GM10248 (cell line): ENCODE results near the gene ARGLU1.

Experiments
- CTCF ChIA-PET: fragments of 300-600 bp; sonication (Branson Sonifier 250); formaldehyde crosslinking; extraction: SDS; loops from one replicate; lab custom pipeline; 2021; ENCODE audit warnings: antibody characterized with exemption; lab: Yijun Ruan, JAX
- POLR2A ChIA-PET: fragments of 350-650 bp; sonication (Branson Sonifier 250); formaldehyde crosslinking; extraction: SDS; loops from one replicate; lab custom pipeline; 2020; ENCODE audit warnings: antibody characterized with exemption; lab: Yijun Ruan, JAX
- DNase-seq: peaks from one replicate; pipeline ENCODE4 v3.0.0; 2012; ENCODE audit errors: extremely low spot score
- CTCF ChIP-seq: IDR thresholded peaks from 2 replicates; pipeline ENCODE4 v1.5.1; 2012; ENCODE audit warnings: mild to moderate bottlenecking, low read depth; ENCODE audit errors: extremely low read depth, missing control alignments, control extremely low read depth

ARGLU1 gene

GRCh38 chr13:106498571-106498970 lies 69.4 kb downstream of the ARGLU1 start:
- TF ChIP-seq CTCF, result no peak
- ChIA-PET POLR2A (no interaction called here), CTCF (interaction anchor here (1.4 kb wide), 1 partner anchor 10 kb away, joined by 8 read pairs; no protein-coding TSS in a partner anchor)
- DNase-seq, result no peak

GRCh38 chr13:106498158-106498557 lies 69.8 kb downstream of the ARGLU1 start:
- POLR2A ChIA-PET, result no interaction called here
- TF ChIP-seq CTCF, result no peak
- CTCF ChIA-PET, result interaction anchor here (1.4 kb wide), 1 partner anchor 10 kb away, joined by 8 read pairs; no protein-coding TSS in a partner anchor
- no peak for DNase-seq

- no peak for DNase-seq
- no peak for TF ChIP-seq CTCF
- CTCF ChIA-PET, result interaction anchor here (1.4 kb wide), 1 partner anchor 9 kb away, joined by 8 read pairs; no protein-coding TSS in a partner anchor
- POLR2A ChIA-PET, result no interaction called here
Observed at GRCh38 chr13:106497079-106497478, 70.9 kb downstream of the ARGLU1 start.

GRCh38 chr13:106496072-106496997 lies 71.6 kb downstream of the ARGLU1 start:
- POLR2A ChIA-PET, result no interaction called here
- CTCF ChIA-PET, result no interaction called here
- no peak for TF ChIP-seq CTCF
- no peak for DNase-seq

- no peak for TF ChIP-seq CTCF
- ChIA-PET POLR2A (no interaction called here), CTCF (interaction anchor here (0.7 to 1.0 kb wide), 4 partner anchors 13 to 769 kb away, joined by 3 to 4 read pairs (median 3); no protein-coding TSS in a partner anchor)
- DNase-seq, result no peak
Observed at GRCh38 chr13:106494936-106495335, 73.0 kb downstream of the ARGLU1 start.

GRCh38 chr13:106494506-106494905 lies 73.4 kb downstream of the ARGLU1 start:
- TF ChIP-seq CTCF, result no peak
- CTCF ChIA-PET, result interaction anchor here (0.7 to 1.3 kb wide), 7 partner anchors 9 to 769 kb away, joined by 3 to 5 read pairs (median 3); partner anchors contain the start of gene EFNB2
- POLR2A ChIA-PET, result no interaction called here
- DNase-seq, result no peak
